Mammary epithelial cell (primary cell): ENCODE results near the gene STON2.

Experiments used
- CTCF ChIP-seq, 2 donors: IDR thresholded peaks in 1 of 2; conservative IDR thresholded peaks in 1 of 2; 2 replicates each; pipeline ENCODE4 v1.5.1; 2011 to 2012; ENCODE audit warnings: inconsistent platforms in 2 of 2, low read length in 2 of 2, mild to moderate bottlenecking in 2 of 2, control low read depth in 1 of 2, low read depth in 1 of 2; ENCODE audit not compliant: insufficient read depth in 1 of 2; ENCODE audit errors: extremely low read depth in 1 of 2
- EZH2 ChIP-seq: IDR thresholded peaks from 2 replicates; pipeline ENCODE4 v1.6.1; 2012; ENCODE audit warnings: low read length, inconsistent platforms, borderline replicate concordance

GRCh38 chr14:81434230-81434629 is 34.1 kb upstream of the STON2 start:
- no peak for TF ChIP-seq CTCF (conservative IDR thresholded peaks at IDR 0.05 in 1 of 2, IDR thresholded peaks at IDR 0.05 in 1 of 2; ENCODE audit: extremely low read depth in 1 of 2, insufficient read depth in 1 of 2, low read depth in 1 of 2, low read length in 2 of 2)
- no peak for TF ChIP-seq EZH2
